Measurements from ENCODE around the gene PPP1CA. TPM values are rescaled to one million over a fixed set of nuclear protein-coding genes. Genes with fewer than 3 reads are reported as not detected.
A peak's percentile ranks its signal among the peaks of the same experiment; 100 is the strongest.

The PPP1CA gene
- total RNA-seq, 1 experiment from 2014 or later = 384 TPM

DNA sequence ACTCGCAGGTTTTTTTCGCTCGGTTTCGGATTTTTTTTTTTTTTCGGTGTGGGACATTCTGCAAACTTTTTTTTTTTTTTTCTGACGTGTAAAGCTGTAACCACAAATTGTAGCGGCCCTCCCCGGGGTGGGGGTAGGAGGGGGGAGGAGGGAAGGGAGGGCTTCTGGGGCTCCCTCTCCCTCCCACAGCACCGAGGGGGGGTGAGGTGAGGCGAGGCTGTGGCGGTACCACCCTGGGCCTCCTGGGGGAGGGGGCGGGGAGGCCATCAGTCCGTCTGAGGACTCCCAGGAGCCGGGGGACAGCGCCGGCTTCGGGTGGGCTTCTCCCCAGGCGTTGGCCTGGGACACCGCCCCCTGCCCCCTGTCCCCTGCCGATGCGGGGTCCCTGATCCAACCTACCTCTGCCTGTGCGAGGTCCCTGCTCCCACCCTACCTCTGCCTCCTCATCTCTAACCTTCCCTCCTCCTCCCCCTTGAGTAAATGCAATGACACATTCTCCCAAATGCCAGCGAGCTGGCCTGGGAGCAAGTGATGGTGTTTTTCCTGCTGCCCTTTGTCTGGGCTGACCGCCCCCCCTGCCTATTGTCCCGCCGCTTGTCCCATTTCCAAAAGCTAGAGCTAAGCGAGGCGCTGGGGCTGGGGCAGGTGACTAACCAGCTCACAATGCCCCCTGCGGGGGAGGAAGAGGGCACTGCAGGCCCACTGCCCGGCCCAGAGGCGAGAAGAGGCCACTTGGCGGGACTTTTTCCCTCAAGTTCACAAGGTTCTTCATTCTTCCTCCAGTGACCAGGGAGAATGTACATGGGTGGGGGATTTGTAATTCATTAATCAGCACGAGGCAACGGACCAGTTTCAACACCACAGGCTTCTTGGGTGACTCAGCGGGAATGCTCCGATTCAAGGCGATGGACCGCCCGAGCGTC is 27.7 kb downstream of the PPP1CA start:
- Histone ChIP-seq H3K9me3 (no peaks in the 10 kb centered on the region), H3K36me3 (ENCODE audit: control insufficient read depth, insufficient read depth, low read length) (no peaks in the 10 kb centered on the region), H3K4me1 (peaks cover 29% of the 10 kb centered on the region), H3K27me3 (replicated peaks; ENCODE audit: control insufficient read depth, insufficient read depth, low read length) (no peaks in the 10 kb centered on the region), H3K4me3 (ENCODE audit: low read depth, low read length) (peak overlapping the region; percentile 86)
- TF ChIP-seq, protein P1, sequence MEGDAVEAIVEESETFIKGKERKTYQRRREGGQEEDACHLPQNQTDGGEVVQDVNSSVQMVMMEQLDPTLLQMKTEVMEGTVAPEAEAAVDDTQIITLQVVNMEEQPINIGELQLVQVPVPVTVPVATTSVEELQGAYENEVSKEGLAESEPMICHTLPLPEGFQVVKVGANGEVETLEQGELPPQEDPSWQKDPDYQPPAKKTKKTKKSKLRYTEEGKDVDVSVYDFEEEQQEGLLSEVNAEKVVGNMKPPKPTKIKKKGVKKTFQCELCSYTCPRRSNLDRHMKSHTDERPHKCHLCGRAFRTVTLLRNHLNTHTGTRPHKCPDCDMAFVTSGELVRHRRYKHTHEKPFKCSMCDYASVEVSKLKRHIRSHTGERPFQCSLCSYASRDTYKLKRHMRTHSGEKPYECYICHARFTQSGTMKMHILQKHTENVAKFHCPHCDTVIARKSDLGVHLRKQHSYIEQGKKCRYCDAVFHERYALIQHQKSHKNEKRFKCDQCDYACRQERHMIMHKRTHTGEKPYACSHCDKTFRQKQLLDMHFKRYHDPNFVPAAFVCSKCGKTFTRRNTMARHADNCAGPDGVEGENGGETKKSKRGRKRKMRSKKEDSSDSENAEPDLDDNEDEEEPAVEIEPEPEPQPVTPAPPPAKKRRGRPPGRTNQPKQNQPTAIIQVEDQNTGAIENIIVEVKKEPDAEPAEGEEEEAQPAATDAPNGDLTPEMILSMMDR (IDR thresholded peaks at IDR 0.05; ENCODE audit: insufficient read depth in 1 of 2, low read depth in 1 of 2, low read length in 1 of 2, severe bottlenecking in 1 of 2, unreplicated experiment in 1 of 2) = peak; percentile 89 to 97
- peaks cover 8% of the 10 kb centered on the region for H3K36me3 Mint-ChIP-seq (ENCODE audit: insufficient read depth, unreplicated experiment)
- intact Hi-C loops (cut with micrococcal nuclease; ENCODE audit: unreplicated experiment) = loop anchor here (1.0 kb wide), 3 partner anchors 17 to 28 kb away; no protein-coding TSS in a partner anchor
- DNase-seq = peak; percentile 95
- peak overlapping the region; percentile 83 for H3K27ac Mint-ChIP-seq (ENCODE audit: unreplicated experiment)
- CTCF ChIA-PET = interaction anchor here (0.5 to 21.4 kb wide), 25 partner anchors 9 to 1695 kb away, joined by 3 to 775 read pairs (median 6); partner anchors contain the start of genes AIP, KDM2A, POLD4 and PPP1CA
- H3K27me3 Mint-ChIP-seq (ENCODE audit: insufficient read depth, unreplicated experiment) = no peaks in the 10 kb centered on the region
- no peaks in the 10 kb centered on the region for H3K9me3 Mint-ChIP-seq (ENCODE audit: unreplicated experiment)
- H3K4me1 Mint-ChIP-seq (ENCODE audit: low read depth, unreplicated experiment) = no peaks in the 10 kb centered on the region
- H3K4me3 Mint-ChIP-seq (ENCODE audit: unreplicated experiment) = peak overlapping the region; percentile 95
- POLR2A ChIA-PET = interaction anchor here (0.6 to 2.1 kb wide), 19 partner anchors 17 to 1596 kb away, joined by 3 to 31 read pairs (median 5); partner anchors contain the start of genes GRK2, POLD4, PPP1CA and RBM14
- no TSS peak for BruUV-seq (replicated peaks)

DNA sequence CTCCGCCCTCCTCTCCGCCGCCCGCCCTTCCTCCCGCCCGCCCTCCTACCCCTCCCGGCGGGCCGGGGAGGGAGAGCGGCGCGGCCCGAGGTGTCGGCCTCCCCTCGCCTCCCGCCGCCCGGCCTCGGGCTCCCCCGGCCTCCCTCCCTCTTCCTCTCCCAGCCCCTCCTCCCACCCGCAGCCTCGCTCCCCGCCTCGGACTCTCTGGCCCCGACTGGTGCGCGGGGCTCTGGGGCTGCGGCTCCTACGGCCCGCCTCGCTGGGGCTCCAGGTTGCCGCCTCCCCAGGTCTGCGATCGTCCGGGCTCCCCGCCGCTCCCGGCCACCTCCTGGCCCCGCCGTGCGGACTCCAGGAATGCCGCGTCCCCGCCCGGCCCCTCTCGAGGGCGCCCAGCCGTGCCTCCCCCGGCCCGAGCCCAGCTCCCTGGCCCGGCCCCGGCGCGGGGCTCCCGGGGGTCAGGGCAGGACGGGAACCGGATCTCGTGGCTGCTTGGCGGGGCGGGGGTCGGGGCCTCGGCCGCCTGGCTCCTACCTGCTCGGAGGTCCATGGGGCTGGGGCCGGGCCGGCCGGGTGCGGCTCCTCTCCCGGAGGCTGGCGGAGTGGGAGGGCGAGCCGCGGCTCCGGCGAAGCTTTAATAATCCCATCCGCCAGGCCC is 28.5 kb downstream of the PPP1CA start, which contains the start of gene CLCF1:
CLCF1 (minus strand) TSS at position 606 of the 655 bp plus-strand sequence; CDS start at position 547, 59 bp downstream.
- ChIA-PET CTCF (interaction anchor here (0.6 to 21.4 kb wide), 16 partner anchors 10 to 1694 kb away, joined by 3 to 775 read pairs (median 9); partner anchors contain the start of genes AIP, POLD4, PPP1CA and RAD9A), POLR2A (interaction anchor here (0.6 to 2.1 kb wide), 11 partner anchors 17 to 1596 kb away, joined by 3 to 31 read pairs (median 7); partner anchors contain the start of gene POLD4)
- no peaks in the 10 kb centered on the region for H3K27me3 Mint-ChIP-seq (ENCODE audit: insufficient read depth, unreplicated experiment)
- Histone ChIP-seq H3K36me3 (ENCODE audit: control insufficient read depth, insufficient read depth, low read length) (no peaks in the 10 kb centered on the region), H3K9me3 (no peaks in the 10 kb centered on the region), H3K4me1 (peaks cover 26% of the 10 kb centered on the region), H3K4me3 (ENCODE audit: low read depth, low read length) (peak within 1 kb of the TSS; percentile 86), H3K27me3 (replicated peaks; ENCODE audit: control insufficient read depth, insufficient read depth, low read length) (no peaks in the 10 kb centered on the region)
- H3K27ac Mint-ChIP-seq (ENCODE audit: unreplicated experiment) = peak within 1 kb of the TSS; percentile 83
- peaks cover 8% of the 10 kb centered on the region for H3K36me3 Mint-ChIP-seq (ENCODE audit: insufficient read depth, unreplicated experiment)
- no peaks in the 10 kb centered on the region for H3K4me1 Mint-ChIP-seq (ENCODE audit: low read depth, unreplicated experiment)
- no peaks in the 10 kb centered on the region for H3K9me3 Mint-ChIP-seq (ENCODE audit: unreplicated experiment)
- no TSS peak for BruUV-seq (replicated peaks)
- intact Hi-C loops (cut with micrococcal nuclease; ENCODE audit: unreplicated experiment) = no loop called here
- peak within 1 kb of the TSS; percentile 95 for H3K4me3 Mint-ChIP-seq (ENCODE audit: unreplicated experiment)
- peak; percentile 78 to 81 for DNase-seq
- TF ChIP-seq, protein P1 (IDR thresholded peaks at IDR 0.05; ENCODE audit: insufficient read depth in 1 of 2, low read depth in 1 of 2, low read length in 1 of 2, severe bottlenecking in 1 of 2, unreplicated experiment in 1 of 2) = no peak

All from Caco-2 (cell line).